Large intestine (tissue), 3 donors: ENCODE measurements around the gene BMP7. TPM values are rescaled to one million over a fixed set of nuclear protein-coding genes. Genes with fewer than 3 reads are reported as not detected.
"Not testable (repeated sequence)": the region's sequence is repeated elsewhere in the genome, so short reads cannot be mapped to it uniquely, and the experiment has no call there.

ENCODE experiments used
- DNase-seq, 2 donors: peaks; one replicate each; pipeline versions ENCODE4 v3.0.0 to v3.0.0-alpha.2; 2013
- H3K27ac ChIP-seq: one replicate; pipeline ENCODE4 v1.5.1; 2013; ENCODE audit warnings: low read length
- H3K27me3 ChIP-seq: 2 replicates; pipeline ENCODE4 v1.6.1; 2013; ENCODE audit warnings: low read length; ENCODE audit not compliant: control insufficient read depth, insufficient read depth
- H3K36me3 ChIP-seq: 2 replicates; pipeline ENCODE4 v1.6.1; 2013; ENCODE audit warnings: low read length; ENCODE audit not compliant: control insufficient read depth, insufficient read depth
- H3K4me1 ChIP-seq: one replicate; pipeline ENCODE4 v1.6.1; 2013; ENCODE audit warnings: low read length; ENCODE audit not compliant: control insufficient read depth, insufficient read depth
- H3K4me3 ChIP-seq: one replicate; pipeline ENCODE4 v1.5.1; 2013; ENCODE audit warnings: low read length
- H3K9me3 ChIP-seq: one replicate; pipeline ENCODE4 v1.6.1; 2013; ENCODE audit warnings: mild to moderate bottlenecking, low read depth, low read length, moderate library complexity; ENCODE audit not compliant: control insufficient read depth
- WGBS: methylation state at CpG from one replicate; pipeline ENCODE4 v1.1.5; 2013; ENCODE audit warnings: low lambda C conversion rate; ENCODE audit not compliant: insufficient coverage; 5-methylcytosine and 5-hydroxymethylcytosine counted together
- polyA plus RNA-seq: library from polyadenylated mRNA; unstranded; fragments of 120-200 nt; gene quantifications from one replicate; pipeline ENCODE4 v1.2.1, GENCODE V29; 2013

Gene BMP7
- polyA plus RNA-seq, 1 donor = 3.0 TPM

DNA sequence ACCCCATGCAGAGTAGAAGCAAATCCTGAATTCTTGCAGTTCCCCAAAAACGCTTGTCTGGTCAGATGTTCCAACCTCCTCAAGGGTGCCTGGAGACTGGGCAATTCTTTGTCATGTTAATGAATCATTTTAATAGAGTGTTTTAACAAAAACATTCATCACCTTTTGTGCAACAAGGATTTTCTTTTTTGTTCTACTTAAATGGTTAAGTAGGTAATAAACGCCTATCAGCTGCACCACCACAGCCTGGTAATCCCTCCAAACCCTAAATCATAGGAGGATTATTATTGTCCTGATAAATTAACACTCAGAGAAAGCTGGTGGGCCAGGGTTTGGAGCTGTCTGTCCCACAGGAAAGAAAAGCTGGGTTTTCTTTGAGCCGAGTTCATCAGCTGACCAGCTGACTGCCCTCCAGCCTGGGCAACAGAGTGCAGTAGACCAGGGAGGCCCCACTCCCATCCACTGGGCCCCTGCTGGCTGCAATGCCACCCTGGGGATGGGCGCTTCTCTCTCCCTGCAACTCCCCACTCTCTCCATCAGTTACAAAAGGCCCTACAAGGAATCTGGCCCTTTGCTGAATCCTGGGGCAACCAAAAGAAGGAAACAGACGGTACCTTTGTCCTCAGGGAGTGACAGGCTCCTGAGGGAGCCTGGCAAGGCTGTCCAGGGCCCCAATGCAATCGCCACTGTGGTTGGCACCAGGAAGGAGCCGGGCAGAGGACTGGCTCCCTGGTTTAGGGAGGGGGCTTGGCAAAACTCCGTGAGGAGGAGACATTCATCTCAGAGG is 23.1 kb upstream of the BMP7 start:
- no peak for DNase-seq
- no CpG with 5 or more reads among the region's 8 CpGs for WGBS
- Histone ChIP-seq H3K9me3 (no peaks in the 10 kb centered on the region), H3K4me1 (peaks cover 7% of the 10 kb centered on the region), H3K27ac (no peak overlapping the region), H3K27me3 (peaks cover 30% of the 10 kb centered on the region), H3K4me3 (no peak overlapping the region), H3K36me3 (no peaks in the 10 kb centered on the region)

DNA sequence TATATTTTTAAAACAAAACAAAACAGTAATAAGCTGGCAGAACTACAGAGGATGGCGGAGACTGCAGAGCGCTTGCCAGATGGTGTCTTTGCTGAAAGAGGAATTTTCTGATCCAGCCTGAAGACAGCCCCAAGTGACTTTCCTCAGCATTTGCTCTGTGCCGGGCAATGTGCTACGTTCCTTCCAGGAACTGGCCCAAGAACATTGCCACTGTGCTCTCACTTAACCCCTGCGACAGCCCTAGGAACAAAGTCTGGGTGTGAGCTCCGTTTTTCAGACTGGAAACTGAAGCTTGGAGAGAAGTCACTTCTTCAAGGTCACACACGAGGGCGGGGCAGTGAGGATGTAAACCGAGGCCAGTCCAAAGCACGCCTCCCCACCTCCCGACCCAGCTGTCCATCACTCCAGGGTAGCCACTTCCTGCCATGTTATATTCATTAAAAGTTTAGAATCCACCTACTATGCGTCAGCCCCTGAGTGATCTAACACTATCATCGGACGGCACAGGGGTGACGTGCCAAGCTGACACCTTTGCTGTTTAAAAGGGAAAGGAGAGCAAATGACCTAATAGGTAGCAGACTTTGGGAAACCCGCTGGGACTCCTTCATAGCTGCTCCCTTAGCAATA is 22.3 kb upstream of the BMP7 start:
- Histone ChIP-seq H3K36me3 (no peaks in the 10 kb centered on the region), H3K27ac (no peak overlapping the region), H3K4me1 (peaks cover 7% of the 10 kb centered on the region), H3K4me3 (no peak overlapping the region), H3K27me3 (peaks cover 30% of the 10 kb centered on the region), H3K9me3 (no peaks in the 10 kb centered on the region)
- no peak for DNase-seq
- WGBS = no CpG with 5 or more reads among the region's 16 CpGs

DNA sequence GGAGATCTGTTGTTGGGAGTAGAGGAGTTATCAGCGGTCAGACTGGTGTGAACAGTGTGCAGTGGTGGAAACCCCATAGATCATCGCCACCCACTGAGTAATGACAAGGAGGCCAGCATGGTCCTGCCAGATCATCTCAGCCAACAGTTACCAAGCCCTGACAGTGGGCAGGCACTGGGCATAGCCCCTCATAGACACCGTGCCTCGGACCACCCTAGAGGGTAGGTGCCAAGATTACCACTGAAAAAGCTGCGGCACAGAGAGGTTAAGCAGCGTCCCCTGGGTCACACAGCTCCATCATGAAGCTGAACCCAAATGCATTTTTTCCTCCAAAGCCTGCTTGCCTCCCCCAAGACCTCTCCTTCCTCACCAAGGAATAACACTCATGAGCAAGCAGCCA is 21.5 kb upstream of the BMP7 start:
- H3K36me3 ChIP-seq = no peaks in the 10 kb centered on the region
- H3K4me1 ChIP-seq = peaks cover 7% of the 10 kb centered on the region
- no peak overlapping the region for H3K4me3 ChIP-seq
- no peak for DNase-seq
- H3K27ac ChIP-seq = no peak overlapping the region
- H3K27me3 ChIP-seq = peaks cover 30% of the 10 kb centered on the region
- no CpG with 5 or more reads among the region's 6 CpGs for WGBS
- H3K9me3 ChIP-seq = no peaks in the 10 kb centered on the region

DNA sequence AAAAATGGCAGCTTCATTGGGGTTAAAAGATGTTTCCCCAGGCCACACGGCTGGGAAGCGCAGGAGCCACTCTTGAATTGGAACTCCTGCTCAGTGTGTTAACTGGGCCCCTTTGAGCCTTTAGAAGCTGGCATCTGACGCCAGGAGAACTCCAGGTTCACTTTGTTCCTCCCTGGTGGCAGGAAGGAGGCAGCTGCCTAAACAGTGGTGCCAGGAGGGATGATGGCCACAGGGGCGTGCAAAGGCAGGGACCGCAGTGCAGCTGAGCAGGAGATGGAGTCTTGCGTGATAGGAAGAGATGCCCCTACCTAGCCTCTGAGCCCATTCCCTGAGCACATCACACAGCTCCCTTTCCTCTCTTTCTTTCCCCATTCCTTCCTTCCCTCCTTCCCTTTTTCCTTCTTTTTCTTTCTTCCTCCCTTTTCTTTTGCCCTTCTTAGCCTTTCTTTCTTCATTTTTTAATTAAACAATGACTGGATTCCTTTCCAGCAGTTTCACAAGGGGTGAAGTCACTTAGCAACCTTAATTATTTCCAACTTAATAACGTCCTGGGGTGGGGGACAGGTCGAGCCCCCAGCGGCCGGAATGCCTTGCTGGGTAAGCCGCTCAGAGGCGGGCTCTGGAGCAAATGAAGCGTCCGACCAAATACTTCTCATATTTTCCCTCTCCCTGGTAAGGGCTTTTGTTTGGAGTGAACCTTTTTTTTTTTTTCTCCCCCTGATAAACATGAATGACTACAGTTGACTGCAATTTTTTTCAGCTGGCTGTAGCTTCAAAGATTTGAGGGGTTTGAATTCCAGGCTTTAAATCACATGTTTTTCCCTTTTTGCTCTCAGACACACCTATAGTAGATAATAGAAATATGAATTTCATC is 20.8 kb upstream of the BMP7 start:
- 67% methylated on average over 1 of the region's 14 CpGs for WGBS
- DNase-seq = no peak
- no peak overlapping the region for H3K4me3 ChIP-seq
- H3K36me3 ChIP-seq = no peaks in the 10 kb centered on the region
- peaks cover 7% of the 10 kb centered on the region for H3K4me1 ChIP-seq
- no peak overlapping the region for H3K27ac ChIP-seq
- H3K27me3 ChIP-seq = peaks cover 30% of the 10 kb centered on the region
- no peaks in the 10 kb centered on the region for H3K9me3 ChIP-seq

DNA sequence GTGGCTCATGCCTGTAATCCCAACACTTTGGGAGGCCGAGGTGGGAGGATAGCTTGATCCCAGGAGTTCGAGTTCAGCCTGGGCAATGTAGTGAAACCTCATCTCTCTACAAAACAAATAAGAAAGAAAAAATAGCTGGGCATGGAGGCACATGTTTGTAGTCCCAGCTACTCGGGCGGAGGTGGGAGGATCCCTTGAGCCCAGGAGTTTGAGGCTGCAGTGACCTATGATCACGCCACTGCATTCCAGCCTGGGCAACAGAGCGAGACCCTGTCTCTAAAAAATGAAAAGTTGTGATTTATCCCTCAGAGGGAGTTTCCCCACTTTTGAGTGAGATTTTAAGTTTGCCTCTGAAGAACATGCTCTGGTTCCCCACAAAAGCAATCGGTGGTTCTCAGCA is 17.4 kb upstream of the BMP7 start:
- Histone ChIP-seq H3K27ac (no peak overlapping the region), H3K4me1 (peaks cover 7% of the 10 kb centered on the region), H3K9me3 (no peaks in the 10 kb centered on the region), H3K36me3 (no peaks in the 10 kb centered on the region), H3K27me3 (peaks cover 29% of the 10 kb centered on the region), H3K4me3 (no peak overlapping the region)
- no peak for DNase-seq
- WGBS = no CpG with 5 or more reads among the region's 7 CpGs

DNA sequence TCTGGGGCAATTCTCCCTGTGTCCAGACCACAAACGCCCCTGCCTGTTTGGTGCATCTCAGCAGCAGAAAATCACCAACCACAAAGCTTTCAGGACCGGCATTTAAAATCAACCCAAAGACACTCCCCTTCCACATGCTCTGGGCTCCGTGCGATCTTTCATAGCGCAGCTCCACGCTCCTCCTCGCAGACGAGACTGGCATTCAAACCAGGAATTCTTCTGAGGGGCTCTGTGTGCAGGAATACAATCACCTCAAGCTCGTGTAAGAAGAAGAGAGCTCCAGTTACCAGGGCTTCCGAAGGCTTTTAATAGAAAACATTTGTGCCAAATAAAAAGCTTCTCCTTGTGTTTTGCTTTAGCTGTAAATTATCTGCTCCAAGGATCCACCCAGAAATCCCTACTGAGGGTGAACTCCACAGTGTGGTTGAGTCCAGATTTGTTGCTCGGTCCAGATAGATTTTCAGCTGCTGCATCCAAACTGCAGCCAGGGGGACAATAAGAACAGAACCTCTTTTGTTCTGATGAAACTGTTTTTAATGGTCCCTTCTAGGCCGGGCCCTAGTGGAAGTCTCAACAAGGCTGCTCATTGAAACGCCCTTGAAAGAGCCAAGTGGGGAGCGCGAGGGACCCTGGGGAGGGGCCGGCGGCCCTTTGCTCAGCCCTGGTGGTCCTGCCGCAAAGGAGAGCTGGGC is 16.4 kb upstream of the BMP7 start:
- no peak overlapping the region for H3K27ac ChIP-seq
- peaks cover 19% of the 10 kb centered on the region for H3K27me3 ChIP-seq
- no peaks in the 10 kb centered on the region for H3K4me1 ChIP-seq
- H3K36me3 ChIP-seq = no peaks in the 10 kb centered on the region
- WGBS = 80% methylated on average over 1 of the region's 18 CpGs
- H3K9me3 ChIP-seq = no peaks in the 10 kb centered on the region
- DNase-seq = no peak
- no peak overlapping the region for H3K4me3 ChIP-seq

DNA sequence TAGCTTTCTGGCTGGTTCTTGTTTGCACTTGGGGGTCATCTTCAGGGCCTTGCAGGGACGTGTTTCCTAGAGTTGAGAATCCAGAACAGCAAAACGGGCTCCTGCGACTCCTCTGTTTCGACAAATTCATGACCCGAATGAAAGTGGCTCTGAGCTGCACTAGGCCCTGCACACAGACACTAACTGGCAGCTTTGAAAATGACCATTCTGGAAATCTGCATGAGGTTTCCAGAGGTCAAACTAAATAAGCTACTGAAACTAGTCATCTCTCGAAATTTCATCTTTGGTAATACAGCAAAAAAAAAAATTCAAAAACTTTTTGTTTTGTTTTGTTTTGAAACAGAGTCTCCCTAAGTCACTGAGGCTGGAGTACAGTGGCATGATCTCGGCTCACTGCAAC is 15.5 kb upstream of the BMP7 start:
- Histone ChIP-seq H3K27ac (no peak overlapping the region), H3K9me3 (no peaks in the 10 kb centered on the region), H3K27me3 (peaks cover 12% of the 10 kb centered on the region), H3K4me3 (no peak overlapping the region), H3K36me3 (no peaks in the 10 kb centered on the region), H3K4me1 (no peaks in the 10 kb centered on the region)
- 100% methylated on average over 1 of the region's 7 CpGs for WGBS
- DNase-seq = no peak

DNA sequence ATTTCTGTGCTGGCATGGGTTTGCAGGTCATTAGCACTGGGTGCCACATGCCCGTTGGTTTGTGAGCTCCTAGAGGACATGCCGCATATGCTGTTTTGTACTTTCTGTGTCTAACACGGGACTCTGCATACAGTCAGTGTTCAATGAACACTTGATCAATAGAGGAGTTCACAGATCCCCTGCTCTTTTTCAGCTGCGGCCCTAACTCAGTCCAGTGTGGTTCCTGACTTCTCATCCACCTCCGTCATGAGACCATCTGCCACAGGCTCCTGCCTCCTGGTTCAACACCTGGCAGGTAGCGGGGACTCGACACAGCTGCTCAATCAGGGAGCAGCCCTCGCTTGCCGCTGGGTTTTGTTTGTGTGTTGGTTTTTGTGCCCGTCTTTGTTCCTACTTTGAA is 13.8 kb upstream of the BMP7 start:
- no peak for DNase-seq
- peaks cover 5% of the 10 kb centered on the region for H3K27me3 ChIP-seq
- H3K4me1 ChIP-seq = no peaks in the 10 kb centered on the region
- H3K27ac ChIP-seq = no peak overlapping the region
- H3K4me3 ChIP-seq = no peak overlapping the region
- WGBS = 86% methylated on average over 4 of the region's 10 CpGs
- H3K9me3 ChIP-seq = no peaks in the 10 kb centered on the region
- no peaks in the 10 kb centered on the region for H3K36me3 ChIP-seq

DNA sequence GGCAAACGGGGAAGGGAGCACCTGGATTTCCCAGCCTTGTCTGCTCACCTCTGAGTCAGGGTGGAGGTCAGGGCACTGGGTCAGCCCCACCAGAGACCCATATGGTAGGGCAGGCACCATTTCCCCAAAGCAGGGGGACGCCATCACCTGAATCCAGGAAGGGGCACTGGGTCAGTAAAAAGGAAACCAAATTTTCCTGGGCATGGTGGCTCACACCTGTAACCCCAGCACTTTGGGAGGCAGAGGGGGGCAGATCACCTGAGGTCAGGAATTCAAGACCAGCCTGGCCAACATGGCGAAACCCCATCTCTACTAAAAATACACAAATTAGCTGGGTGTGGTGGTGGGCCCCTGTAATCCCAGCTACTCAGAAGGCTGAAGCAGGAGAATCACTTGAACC is 13.1 kb upstream of the BMP7 start:
- H3K27me3 ChIP-seq, H3K9me3 ChIP-seq, H3K4me1 ChIP-seq, H3K4me3 ChIP-seq, H3K27ac ChIP-seq, DNase-seq, H3K36me3 ChIP-seq: not testable (repeated sequence)
- WGBS = no CpG with 5 or more reads among the region's 3 CpGs

DNA sequence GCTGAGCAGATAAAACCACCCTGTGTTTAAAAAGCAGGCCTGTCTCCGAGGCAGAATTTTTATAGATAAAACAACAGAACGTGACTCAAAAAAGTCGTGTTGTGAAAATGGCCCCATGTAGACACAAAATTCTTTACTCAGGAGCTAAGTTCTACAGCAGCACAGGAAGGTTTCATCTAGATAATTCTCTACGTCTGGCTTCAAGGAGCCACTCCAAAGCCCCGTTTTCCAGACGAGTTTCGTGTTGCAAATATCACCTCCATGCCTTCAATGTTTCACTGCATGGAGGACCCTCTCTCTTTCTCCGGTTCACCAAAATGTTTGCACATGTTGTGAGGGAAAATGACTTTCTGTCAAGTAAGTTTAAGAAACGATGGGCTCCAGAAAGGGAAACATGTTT is 12.0 kb upstream of the BMP7 start:
- WGBS = 60% methylated on average over 1 of the region's 9 CpGs
- no peaks in the 10 kb centered on the region for H3K9me3 ChIP-seq
- peaks cover 5% of the 10 kb centered on the region for H3K27me3 ChIP-seq
- DNase-seq = no peak
- no peaks in the 10 kb centered on the region for H3K4me1 ChIP-seq
- H3K36me3 ChIP-seq = no peaks in the 10 kb centered on the region
- no peak overlapping the region for H3K27ac ChIP-seq
- H3K4me3 ChIP-seq = no peak overlapping the region
